HEK293 (cell line): ENCODE measurements around the gene PAQR7.

Experiments used
- BCL11B ChIP-seq: fragments of 450-650 bp; formaldehyde crosslinking; IDR thresholded peaks from 2 replicates; pipeline ENCODE4 v1.5.1; 2016; ENCODE audit warnings: low read depth, missing biosample characterization, missing genetic modification characterization
- CTCF ChIP-seq: fragments of 450-650 bp; formaldehyde crosslinking; IDR thresholded peaks from 2 replicates; pipeline ENCODE4 v1.5.1; 2016; ENCODE audit warnings: missing biosample characterization, missing genetic modification characterization
- GFI1B ChIP-seq: fragments of 450-650 bp; formaldehyde crosslinking; IDR thresholded peaks from 2 replicates; pipeline ENCODE4 v1.5.1; 2016; ENCODE audit warnings: missing biosample characterization, missing genetic modification characterization
- GLIS1 ChIP-seq: fragments of 450-650 bp; formaldehyde crosslinking; IDR thresholded peaks from 2 replicates; pipeline ENCODE4 v1.5.1; 2016; ENCODE audit warnings: missing biosample characterization, missing genetic modification characterization
- KLF10 ChIP-seq: fragments of 450-650 bp; IDR thresholded peaks from 2 replicates; pipeline ENCODE4 v1.5.1; 2018; ENCODE audit warnings: missing biosample characterization, mild to moderate bottlenecking, missing genetic modification characterization
- RBAK ChIP-seq: fragments of 450-650 bp; formaldehyde crosslinking; IDR thresholded peaks from 2 replicates; pipeline ENCODE4 v1.5.1; 2016; ENCODE audit warnings: missing biosample characterization, missing genetic modification characterization
- SP2 ChIP-seq: fragments of 450-650 bp; formaldehyde crosslinking; IDR thresholded peaks from 2 replicates; pipeline ENCODE4 v1.5.1; 2016; ENCODE audit warnings: missing biosample characterization, missing genetic modification characterization
- ZFP3 ChIP-seq: fragments of 450-650 bp; formaldehyde crosslinking; IDR thresholded peaks from 2 replicates; pipeline ENCODE4 v1.5.1; 2016; ENCODE audit warnings: low read depth, missing biosample characterization, missing genetic modification characterization
- ZIC2 ChIP-seq: fragments of 450-650 bp; formaldehyde crosslinking; IDR thresholded peaks from 2 replicates; pipeline ENCODE4 v1.5.1; 2016; ENCODE audit warnings: missing biosample characterization, missing genetic modification characterization
- ZNF10 ChIP-seq: fragments of 450-650 bp; formaldehyde crosslinking; IDR thresholded peaks from 2 replicates; pipeline ENCODE4 v1.5.1; 2017; ENCODE audit warnings: missing biosample characterization, missing genetic modification characterization
- ZNF16 ChIP-seq: fragments of 450-650 bp; formaldehyde crosslinking; IDR thresholded peaks from 2 replicates; pipeline ENCODE4 v1.5.1; 2016; ENCODE audit warnings: low read depth, missing biosample characterization, missing genetic modification characterization
- ZNF169 ChIP-seq: fragments of 450-650 bp; formaldehyde crosslinking; IDR thresholded peaks from 2 replicates; pipeline ENCODE4 v1.5.1; 2016; ENCODE audit warnings: missing biosample characterization, missing genetic modification characterization
- ZNF19 ChIP-seq: fragments of 450-650 bp; formaldehyde crosslinking; IDR thresholded peaks from 2 replicates; pipeline ENCODE4; 2016; ENCODE audit warnings: missing biosample characterization, missing genetic modification characterization, low read depth
- ZNF214 ChIP-seq: fragments of 450-650 bp; formaldehyde crosslinking; IDR thresholded peaks from 2 replicates; pipeline ENCODE4 v1.5.1; 2017; ENCODE audit warnings: missing biosample characterization, mild to moderate bottlenecking, missing genetic modification characterization, borderline replicate concordance
- ZNF23 ChIP-seq: fragments of 450-650 bp; formaldehyde crosslinking; IDR thresholded peaks from 2 replicates; pipeline ENCODE4 v1.5.1; 2016; ENCODE audit warnings: missing biosample characterization, missing genetic modification characterization, borderline replicate concordance
- ZNF391 ChIP-seq: fragments of 450-650 bp; formaldehyde crosslinking; IDR thresholded peaks from 2 replicates; pipeline ENCODE4 v1.5.1; 2016; ENCODE audit warnings: low read depth, missing biosample characterization, missing genetic modification characterization, borderline replicate concordance
- ZNF404 ChIP-seq: fragments of 450-650 bp; formaldehyde crosslinking; IDR thresholded peaks from 2 replicates; pipeline ENCODE4 v1.5.1; 2017; ENCODE audit warnings: missing biosample characterization, missing genetic modification characterization
- ZNF514 ChIP-seq: fragments of 450-650 bp; formaldehyde crosslinking; IDR thresholded peaks from 2 replicates; pipeline ENCODE4 v1.5.1; 2016; ENCODE audit warnings: missing biosample characterization, missing genetic modification characterization
- ZNF530 ChIP-seq: fragments of 450-650 bp; formaldehyde crosslinking; IDR thresholded peaks from 2 replicates; pipeline ENCODE4 v1.5.1; 2016; ENCODE audit warnings: low read depth, missing biosample characterization, missing genetic modification characterization
- ZNF561 ChIP-seq: fragments of 450-650 bp; IDR thresholded peaks from 2 replicates; pipeline ENCODE4 v1.5.1; 2018; ENCODE audit warnings: missing biosample characterization, missing genetic modification characterization, borderline replicate concordance
- ZNF571 ChIP-seq: fragments of 450-650 bp; formaldehyde crosslinking; IDR thresholded peaks from 2 replicates; pipeline ENCODE4 v1.5.0; 2017; ENCODE audit warnings: missing biosample characterization, missing genetic modification characterization
- ZNF610 ChIP-seq: fragments of 450-650 bp; formaldehyde crosslinking; IDR thresholded peaks from 2 replicates; pipeline ENCODE4 v1.5.1; 2016; ENCODE audit warnings: missing biosample characterization, missing genetic modification characterization, borderline replicate concordance
- ZNF654 ChIP-seq: fragments of 450-650 bp; formaldehyde crosslinking; IDR thresholded peaks from 2 replicates; pipeline ENCODE4 v1.5.1; 2016; ENCODE audit warnings: low read depth, missing biosample characterization, missing genetic modification characterization
- ZNF670 ChIP-seq: fragments of 450-650 bp; formaldehyde crosslinking; IDR thresholded peaks from 2 replicates; pipeline ENCODE4 v1.5.1; 2016; ENCODE audit warnings: missing biosample characterization, missing genetic modification characterization, low read depth
- ZNF707 ChIP-seq: fragments of 450-650 bp; formaldehyde crosslinking; IDR thresholded peaks from 2 replicates; pipeline ENCODE4 v1.5.1; 2016; ENCODE audit warnings: missing biosample characterization, missing genetic modification characterization
- ZNF791 ChIP-seq: fragments of 450-650 bp; formaldehyde crosslinking; IDR thresholded peaks from 2 replicates; pipeline ENCODE4 v1.5.1; 2016; ENCODE audit warnings: missing biosample characterization, missing genetic modification characterization
- ZNF830 ChIP-seq: fragments of 450-650 bp; IDR thresholded peaks from 2 replicates; pipeline ENCODE4 v1.5.0; 2018; ENCODE audit warnings: missing biosample characterization, missing genetic modification characterization, low read depth, mild to moderate bottlenecking, moderate library complexity
- TF ChIP-seq, protein P1 (sequence below): fragments of 450-650 bp; formaldehyde crosslinking; IDR thresholded peaks from 2 replicates; pipeline ENCODE4 v1.5.1; 2016; ENCODE audit warnings: missing biosample characterization, missing genetic modification characterization
- TF ChIP-seq, protein P2 (sequence below): fragments of 450-650 bp; formaldehyde crosslinking; IDR thresholded peaks from 2 replicates; pipeline ENCODE4 v1.5.1; 2016; ENCODE audit warnings: missing biosample characterization, missing genetic modification characterization
- TF ChIP-seq, protein P3 (sequence below): fragments of 450-650 bp; formaldehyde crosslinking; conservative IDR thresholded peaks from 2 replicates; pipeline ENCODE4 v1.5.1; 2016; ENCODE audit warnings: low read depth, missing biosample characterization, missing genetic modification characterization
- TF ChIP-seq, protein P4 (sequence below): fragments of 450-650 bp; formaldehyde crosslinking; IDR thresholded peaks from 2 replicates; pipeline ENCODE4 v1.5.1; 2016; ENCODE audit warnings: missing biosample characterization, missing genetic modification characterization

Gene PAQR7

DNA sequence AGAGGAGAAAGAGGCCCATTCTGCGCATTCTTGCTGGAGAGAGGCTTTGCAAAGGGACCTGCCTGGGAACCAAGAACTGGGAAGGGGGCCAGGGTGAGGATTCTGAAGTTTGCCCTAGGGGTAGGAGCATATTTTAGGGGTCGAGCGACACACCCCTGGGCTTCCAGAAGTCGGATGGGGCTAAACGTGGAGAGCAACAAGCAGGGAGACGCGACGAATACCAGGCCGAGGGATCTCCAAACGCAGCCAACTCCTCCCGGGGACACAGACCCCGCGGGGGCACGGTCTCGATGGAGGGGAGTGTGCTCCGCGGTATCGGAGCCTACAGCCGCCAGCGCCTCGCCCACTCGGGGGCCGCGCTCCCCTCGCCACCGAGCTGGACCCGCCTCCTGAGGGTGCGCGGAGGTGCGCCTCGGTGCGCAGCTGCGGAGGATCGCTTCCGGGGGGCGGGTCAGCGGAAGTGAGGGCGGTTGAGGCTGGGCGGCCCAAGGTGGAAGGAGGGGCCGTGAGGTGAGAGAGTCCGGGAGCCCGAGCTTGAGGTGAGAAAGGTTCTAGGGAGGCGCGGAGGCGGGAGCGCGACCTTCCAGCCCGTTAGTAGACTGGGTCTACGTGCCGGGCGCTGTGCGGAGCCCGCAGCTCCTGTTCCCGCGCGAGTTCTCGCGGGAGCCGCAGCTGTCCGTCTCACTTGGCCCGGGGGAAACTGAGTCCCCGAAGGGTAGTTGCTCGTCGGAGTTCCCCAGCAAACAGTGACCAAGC, 55.8 kb downstream of the PAQR7 start, which contains the start of gene MTFR1L (continued):
- TF ChIP-seq, protein P1, sequence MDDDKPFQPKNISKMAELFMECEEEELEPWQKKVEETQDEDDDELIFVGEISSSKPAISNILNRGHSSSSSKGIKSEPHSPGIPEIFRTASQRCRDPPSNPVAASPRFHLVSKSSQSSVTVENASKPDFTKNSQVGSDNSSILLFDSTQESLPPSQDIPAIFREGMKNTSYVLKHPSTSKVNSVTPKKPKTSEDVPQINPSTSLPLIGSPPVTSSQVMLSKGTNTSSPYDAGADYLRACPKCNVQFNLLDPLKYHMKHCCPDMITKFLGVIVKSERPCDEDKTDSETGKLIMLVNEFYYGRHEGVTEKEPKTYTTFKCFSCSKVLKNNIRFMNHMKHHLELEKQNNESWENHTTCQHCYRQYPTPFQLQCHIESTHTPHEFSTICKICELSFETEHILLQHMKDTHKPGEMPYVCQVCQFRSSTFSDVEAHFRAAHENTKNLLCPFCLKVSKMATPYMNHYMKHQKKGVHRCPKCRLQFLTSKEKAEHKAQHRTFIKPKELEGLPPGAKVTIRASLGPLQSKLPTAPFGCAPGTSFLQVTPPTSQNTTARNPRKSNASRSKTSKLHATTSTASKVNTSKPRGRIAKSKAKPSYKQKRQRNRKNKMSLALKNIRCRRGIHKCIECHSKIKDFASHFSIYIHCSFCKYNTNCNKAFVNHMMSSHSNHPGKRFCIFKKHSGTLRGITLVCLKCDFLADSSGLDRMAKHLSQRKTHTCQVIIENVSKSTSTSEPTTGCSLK = no peak
- TF ChIP-seq ZNF571 (tag by site-specific recombination) (no peak), ZNF830 (tag by site-specific recombination) (no peak), ZNF16 (tag by site-specific recombination) (no peak), GFI1B (tag by site-specific recombination) (no peak), ZNF10 (tag by site-specific recombination) (no peak), GLIS1 (no peak; the same call in 1 of the 2 replicates), ZNF530 (tag by site-specific recombination) (no peak), ZNF214 (tag by site-specific recombination) (no peak), BCL11B (tag by site-specific recombination) (no peak; the same call in 1 of the 2 replicates), ZNF707 (tag by site-specific recombination) (no peak), ZFP3 (no peak), CTCF (tag by site-specific recombination) (no peak; the same call in 1 of the 2 replicates), ZNF654 (no peak), ZNF670 (tag by site-specific recombination) (no peak), ZNF391 (no peak; the same call in 1 of the 2 replicates), ZNF561 (no peak), ZNF791 (no peak), ZNF514 (tag by site-specific recombination) (no peak), ZNF610 (tag by site-specific recombination) (no peak), RBAK (tag by site-specific recombination) (no peak), ZIC2 (tag by site-specific recombination) (peak; percentile 27), ZNF23 (tag by site-specific recombination) (no peak), ZNF404 (tag by site-specific recombination) (no peak), SP2 (tag by site-specific recombination) (peak; percentile 99), ZNF19 (tag by site-specific recombination) (no peak), ZNF169 (tag by site-specific recombination) (no peak), KLF10 (tag by site-specific recombination) (peak; percentile 88)
- TF ChIP-seq, protein P2, sequence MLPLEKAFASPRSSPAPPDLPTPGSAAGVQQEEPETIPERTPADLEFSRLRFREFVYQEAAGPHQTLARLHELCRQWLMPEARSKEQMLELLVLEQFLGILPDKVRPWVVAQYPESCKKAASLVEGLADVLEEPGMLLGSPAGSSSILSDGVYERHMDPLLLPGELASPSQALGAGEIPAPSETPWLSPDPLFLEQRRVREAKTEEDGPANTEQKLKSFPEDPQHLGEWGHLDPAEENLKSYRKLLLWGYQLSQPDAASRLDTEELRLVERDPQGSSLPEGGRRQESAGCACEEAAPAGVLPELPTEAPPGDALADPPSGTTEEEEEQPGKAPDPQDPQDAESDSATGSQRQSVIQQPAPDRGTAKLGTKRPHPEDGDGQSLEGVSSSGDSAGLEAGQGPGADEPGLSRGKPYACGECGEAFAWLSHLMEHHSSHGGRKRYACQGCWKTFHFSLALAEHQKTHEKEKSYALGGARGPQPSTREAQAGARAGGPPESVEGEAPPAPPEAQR (tag by site-specific recombination) = no peak
- TF ChIP-seq, protein P3, sequence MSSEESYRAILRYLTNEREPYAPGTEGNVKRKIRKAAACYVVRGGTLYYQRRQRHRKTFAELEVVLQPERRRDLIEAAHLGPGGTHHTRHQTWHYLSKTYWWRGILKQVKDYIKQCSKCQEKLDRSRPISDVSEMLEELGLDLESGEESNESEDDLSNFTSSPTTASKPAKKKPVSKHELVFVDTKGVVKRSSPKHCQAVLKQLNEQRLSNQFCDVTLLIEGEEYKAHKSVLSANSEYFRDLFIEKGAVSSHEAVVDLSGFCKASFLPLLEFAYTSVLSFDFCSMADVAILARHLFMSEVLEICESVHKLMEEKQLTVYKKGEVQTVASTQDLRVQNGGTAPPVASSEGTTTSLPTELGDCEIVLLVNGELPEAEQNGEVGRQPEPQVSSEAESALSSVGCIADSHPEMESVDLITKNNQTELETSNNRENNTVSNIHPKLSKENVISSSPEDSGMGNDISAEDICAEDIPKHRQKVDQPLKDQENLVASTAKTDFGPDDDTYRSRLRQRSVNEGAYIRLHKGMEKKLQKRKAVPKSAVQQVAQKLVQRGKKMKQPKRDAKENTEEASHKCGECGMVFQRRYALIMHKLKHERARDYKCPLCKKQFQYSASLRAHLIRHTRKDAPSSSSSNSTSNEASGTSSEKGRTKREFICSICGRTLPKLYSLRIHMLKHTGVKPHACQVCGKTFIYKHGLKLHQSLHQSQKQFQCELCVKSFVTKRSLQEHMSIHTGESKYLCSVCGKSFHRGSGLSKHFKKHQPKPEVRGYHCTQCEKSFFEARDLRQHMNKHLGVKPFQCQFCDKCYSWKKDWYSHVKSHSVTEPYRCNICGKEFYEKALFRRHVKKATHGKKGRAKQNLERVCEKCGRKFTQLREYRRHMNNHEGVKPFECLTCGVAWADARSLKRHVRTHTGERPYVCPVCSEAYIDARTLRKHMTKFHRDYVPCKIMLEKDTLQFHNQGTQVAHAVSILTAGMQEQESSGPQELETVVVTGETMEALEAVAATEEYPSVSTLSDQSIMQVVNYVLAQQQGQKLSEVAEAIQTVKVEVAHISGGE (tag by site-specific recombination) = peak; percentile 95
- TF ChIP-seq, protein P4, sequence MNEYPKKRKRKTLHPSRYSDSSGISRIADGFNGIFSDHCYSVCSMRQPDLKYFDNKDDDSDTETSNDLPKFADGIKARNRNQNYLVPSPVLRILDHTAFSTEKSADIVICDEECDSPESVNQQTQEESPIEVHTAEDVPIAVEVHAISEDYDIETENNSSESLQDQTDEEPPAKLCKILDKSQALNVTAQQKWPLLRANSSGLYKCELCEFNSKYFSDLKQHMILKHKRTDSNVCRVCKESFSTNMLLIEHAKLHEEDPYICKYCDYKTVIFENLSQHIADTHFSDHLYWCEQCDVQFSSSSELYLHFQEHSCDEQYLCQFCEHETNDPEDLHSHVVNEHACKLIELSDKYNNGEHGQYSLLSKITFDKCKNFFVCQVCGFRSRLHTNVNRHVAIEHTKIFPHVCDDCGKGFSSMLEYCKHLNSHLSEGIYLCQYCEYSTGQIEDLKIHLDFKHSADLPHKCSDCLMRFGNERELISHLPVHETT = no peak
